HG02840 (cell line): ENCODE results near the gene OR52B2.
"Not testable (repeated sequence)": the region's sequence is repeated elsewhere in the genome, so short reads cannot be mapped to it uniquely, and the experiment has no call there.

Experiments
- ATAC-seq: cut with Tn5 transposase; IDR thresholded peaks from one replicate; pipeline ENCODE4 v1.9.1; 2021; ENCODE audit warnings: mild to moderate bottlenecking, moderate library complexity, moderate number of reproducible peaks; ENCODE audit not compliant: unreplicated experiment, low FRiP score

The OR52B2 gene

DNA sequence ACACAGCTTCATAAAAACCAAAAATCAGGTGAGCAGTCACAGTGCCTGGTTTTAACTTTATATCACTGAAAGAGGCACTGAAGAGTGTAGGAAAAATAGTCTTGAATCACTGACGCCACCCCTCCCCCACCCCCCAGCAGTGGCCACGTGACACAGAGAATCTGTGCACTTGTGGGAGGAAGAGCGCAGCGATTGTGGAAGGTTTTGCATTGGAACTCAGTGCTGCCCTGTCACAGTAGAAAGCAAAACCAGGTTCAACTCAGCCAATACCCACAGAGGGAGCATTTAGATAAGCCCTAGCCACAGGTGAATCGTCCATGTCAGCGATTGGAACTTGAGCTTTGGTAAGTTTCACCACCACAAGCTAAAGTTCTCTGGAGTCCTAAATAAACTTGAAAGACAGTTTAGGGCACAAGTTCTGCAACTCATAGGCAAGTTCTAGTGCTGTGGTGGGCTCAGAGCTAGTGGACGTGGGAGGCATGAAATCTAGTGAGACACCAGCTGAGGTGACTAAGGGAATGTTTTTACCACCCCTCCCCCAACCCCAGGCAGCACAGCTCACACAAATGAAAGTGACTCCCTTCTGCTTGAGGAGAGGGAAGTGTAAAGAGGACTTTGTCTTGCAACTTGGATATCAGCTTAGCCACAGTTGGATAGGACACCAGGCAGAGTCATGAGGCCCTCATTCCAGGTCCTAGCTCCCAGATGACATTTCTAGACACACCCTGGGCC lies 13.3 kb downstream of the OR52B2 start:
- ATAC-seq, result no peak

DNA sequence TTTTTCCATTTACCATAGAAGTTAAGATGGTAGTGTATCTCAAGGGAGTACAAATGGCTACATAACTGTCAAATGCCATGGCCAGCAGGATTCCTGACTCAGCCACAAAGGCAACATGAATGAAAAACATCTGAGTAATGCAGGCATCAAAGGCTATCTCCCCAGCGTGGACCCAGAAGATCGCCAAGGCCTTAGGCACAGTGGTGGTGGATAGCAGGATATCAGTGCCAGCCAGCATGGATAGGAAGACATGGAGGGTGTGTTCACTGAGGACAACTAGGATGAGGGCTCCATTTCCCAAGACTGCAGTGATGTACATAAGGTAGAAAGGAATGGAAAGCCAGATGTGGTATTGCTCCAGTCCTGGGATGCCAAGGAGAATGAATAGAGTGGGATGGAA lies 18.0 kb downstream of the OR52B2 start:
- no peak for ATAC-seq

- ATAC-seq, result no peak
Measured at GRCh38 chr11:6151117-6151516, 19.0 kb downstream of the OR52B2 start.

DNA sequence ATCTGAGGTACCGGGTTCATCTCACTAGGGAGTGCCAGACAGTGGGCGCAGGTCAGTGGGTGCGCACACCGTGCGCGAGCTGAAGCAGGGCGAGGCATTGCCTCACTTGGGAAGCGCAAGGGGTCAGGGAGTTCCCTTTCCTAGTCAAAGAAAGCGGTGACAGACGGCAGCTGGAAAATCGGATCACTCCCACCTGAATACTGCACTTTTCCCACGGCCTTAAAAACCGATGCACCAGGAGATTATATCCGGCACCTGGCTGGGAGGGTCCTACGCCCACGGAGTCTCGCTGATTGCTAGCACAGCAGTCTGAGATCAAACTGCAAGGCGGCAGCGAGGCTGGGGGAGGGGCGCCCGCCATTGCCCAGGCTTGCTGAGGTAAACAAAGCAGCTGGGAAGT lies 26.4 kb downstream of the OR52B2 start:
- not testable (repeated sequence) for ATAC-seq

GRCh38 chr11:6142936-6143335 lies 27.2 kb downstream of the OR52B2 start:
- no peak for ATAC-seq

DNA sequence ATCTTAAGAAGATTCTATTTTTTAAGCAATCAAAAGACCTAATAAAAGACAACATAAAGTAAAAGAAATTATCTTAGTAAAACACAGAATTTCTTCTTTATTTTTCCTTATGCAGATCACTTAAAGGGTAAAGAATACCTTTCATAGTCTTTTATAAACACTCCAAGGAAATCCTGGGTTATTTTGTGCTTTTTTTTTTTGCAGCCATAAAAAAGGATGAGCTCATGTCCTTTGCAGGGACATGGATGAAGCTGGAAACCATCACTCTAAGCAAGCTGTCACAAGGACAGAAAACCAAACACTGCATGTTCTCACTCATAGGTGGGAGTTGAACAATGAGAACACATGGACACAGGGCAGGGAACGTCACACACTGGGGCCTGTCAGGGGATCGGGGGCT lies 34.2 kb downstream of the OR52B2 start:
- not testable (repeated sequence) for ATAC-seq

DNA sequence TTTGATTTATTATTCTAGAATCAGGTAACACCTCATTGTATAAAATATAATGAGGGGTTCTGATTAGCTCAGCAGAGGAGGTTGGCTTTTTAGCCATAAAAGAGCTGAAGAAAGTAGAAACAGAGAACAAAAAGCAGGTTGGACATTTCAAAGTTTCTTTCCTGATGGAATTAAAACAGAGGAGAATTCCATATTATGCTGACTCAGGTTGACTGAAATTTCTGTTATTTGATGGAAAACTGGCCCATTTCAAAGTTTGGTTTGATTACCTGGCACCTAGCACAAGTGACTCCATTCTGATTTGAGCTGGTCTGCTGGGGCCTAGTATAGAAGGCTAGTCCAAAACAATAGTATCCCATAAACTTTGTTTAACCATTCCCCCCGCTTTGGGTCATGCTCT lies 37.7 kb downstream of the OR52B2 start:
- no peak for ATAC-seq

GRCh38 chr11:6129635-6130034 lies 40.5 kb downstream of the OR52B2 start:
- ATAC-seq, result no peak

- no peak for ATAC-seq
Measured at GRCh38 chr11:6129011-6129410, 41.1 kb downstream of the OR52B2 start.

GRCh38 chr11:6127881-6128280 lies 42.2 kb downstream of the OR52B2 start:
- no peak for ATAC-seq

GRCh38 chr11:6124245-6124644 lies 45.9 kb downstream of the OR52B2 start:
- ATAC-seq, result no peak
